HUES6 (cell line): Measurements from ENCODE around the gene NCAPG.
"Not testable (repeated sequence)": the region's sequence is repeated elsewhere in the genome, so short reads cannot be mapped to it uniquely, and the experiment has no call there.

Experiments
- H3K27ac ChIP-seq: 2 replicates; pipeline ENCODE4 v1.7.0; 2013; ENCODE audit warnings: low read depth, mild to moderate bottlenecking, low read length, inconsistent platforms
- H3K27me3 ChIP-seq: 2 replicates; pipeline ENCODE4 v1.6.1; 2013; ENCODE audit warnings: low read length; ENCODE audit not compliant: control insufficient read depth, insufficient read depth
- H3K36me3 ChIP-seq: 2 replicates; pipeline ENCODE4 v1.6.1; 2013; ENCODE audit warnings: low read length; ENCODE audit not compliant: control insufficient read depth, insufficient read depth
- H3K4me1 ChIP-seq: 2 replicates; pipeline ENCODE4 v1.6.1; 2013; ENCODE audit warnings: low read length; ENCODE audit not compliant: control insufficient read depth, insufficient read depth
- H3K4me3 ChIP-seq: 2 replicates; pipeline ENCODE4 v1.5.1; 2013; ENCODE audit warnings: low read depth, low read length
- H3K9ac ChIP-seq: one replicate; pipeline ENCODE4 v1.6.1; 2013; ENCODE audit warnings: mild to moderate bottlenecking, low read length
- H3K9me3 ChIP-seq: 2 replicates; pipeline ENCODE4 v1.6.1; 2013; ENCODE audit warnings: low read depth, low read length; ENCODE audit not compliant: control insufficient read depth, insufficient read depth

Gene NCAPG

DNA sequence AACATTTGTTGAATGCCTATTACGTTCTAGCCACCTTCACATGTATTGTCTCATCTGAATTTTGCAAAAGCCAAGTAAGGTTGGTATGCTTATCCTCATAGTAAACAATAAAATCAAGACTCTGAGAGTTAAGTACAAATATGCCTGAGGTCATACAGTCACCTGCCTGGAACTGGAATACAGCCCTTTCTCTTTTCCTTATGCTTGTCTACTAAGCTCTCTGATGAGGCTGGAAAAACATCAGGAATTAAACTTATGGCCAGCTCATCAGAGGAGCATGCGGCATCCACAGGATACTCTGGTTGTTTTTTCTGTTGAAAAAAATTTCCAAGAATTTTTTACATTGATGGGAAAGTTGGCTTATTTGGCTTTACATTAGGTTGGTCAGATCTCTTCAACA lies 35.5 kb downstream of the NCAPG start:
- Histone ChIP-seq H3K9ac (no peak overlapping the region), H3K4me3 (no peak overlapping the region), H3K36me3 (peaks cover 62% of the 10 kb centered on the region), H3K27ac (no peak overlapping the region), H3K9me3 (peaks cover 4% of the 10 kb centered on the region), H3K27me3 (no peaks in the 10 kb centered on the region), H3K4me1 (no peaks in the 10 kb centered on the region)

DNA sequence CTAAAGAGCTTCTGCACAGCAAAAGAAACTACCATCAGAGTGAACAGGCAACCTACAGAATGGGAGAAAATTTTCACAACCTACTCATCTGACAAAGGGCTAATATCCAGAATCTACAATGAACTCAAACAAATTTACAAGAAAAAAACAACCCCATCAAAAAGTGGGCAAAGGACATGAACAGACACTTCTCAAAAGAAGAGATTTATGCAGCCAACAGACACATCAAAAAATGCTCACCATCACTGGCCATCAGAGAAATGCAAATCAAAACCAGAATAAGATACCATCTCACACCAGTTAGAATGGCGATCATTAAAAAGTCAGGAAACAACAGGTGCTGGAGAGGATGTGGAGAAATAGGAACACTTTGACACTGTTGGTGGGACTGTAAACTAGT lies 39.5 kb downstream of the NCAPG start:
- not testable (repeated sequence) for H3K9me3 ChIP-seq, H3K27ac ChIP-seq, H3K4me3 ChIP-seq, H3K9ac ChIP-seq, H3K27me3 ChIP-seq, H3K4me1 ChIP-seq
- H3K36me3 ChIP-seq: peaks cover 22% of the 10 kb centered on the region

DNA sequence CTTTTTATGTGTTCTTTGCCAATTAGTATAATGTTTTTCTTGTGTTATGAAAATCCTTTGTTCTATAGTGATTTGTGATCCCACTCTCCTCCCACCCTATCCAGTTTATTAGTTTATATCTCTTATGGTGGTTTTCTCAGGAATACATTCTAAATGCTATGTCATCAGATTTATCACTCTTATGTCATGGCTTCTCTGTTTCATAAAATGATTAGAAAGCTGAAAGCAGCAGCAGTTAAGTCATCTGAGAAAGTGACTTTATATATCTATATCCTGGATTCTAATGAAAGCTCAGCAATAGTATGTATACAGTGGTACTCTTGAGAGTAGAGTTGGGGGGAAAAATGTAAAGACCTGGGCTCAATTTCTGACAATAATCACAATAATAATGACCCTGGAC lies 41.2 kb downstream of the NCAPG start:
- H3K9ac ChIP-seq: no peak overlapping the region
- H3K36me3 ChIP-seq: peaks cover 6% of the 10 kb centered on the region; the same call in 1 of the 2 replicates
- H3K27ac ChIP-seq: no peak overlapping the region
- no peaks in the 10 kb centered on the region for H3K4me1 ChIP-seq
- peaks cover 4% of the 10 kb centered on the region for H3K9me3 ChIP-seq
- no peaks in the 10 kb centered on the region for H3K27me3 ChIP-seq
- H3K4me3 ChIP-seq: no peak overlapping the region

DNA sequence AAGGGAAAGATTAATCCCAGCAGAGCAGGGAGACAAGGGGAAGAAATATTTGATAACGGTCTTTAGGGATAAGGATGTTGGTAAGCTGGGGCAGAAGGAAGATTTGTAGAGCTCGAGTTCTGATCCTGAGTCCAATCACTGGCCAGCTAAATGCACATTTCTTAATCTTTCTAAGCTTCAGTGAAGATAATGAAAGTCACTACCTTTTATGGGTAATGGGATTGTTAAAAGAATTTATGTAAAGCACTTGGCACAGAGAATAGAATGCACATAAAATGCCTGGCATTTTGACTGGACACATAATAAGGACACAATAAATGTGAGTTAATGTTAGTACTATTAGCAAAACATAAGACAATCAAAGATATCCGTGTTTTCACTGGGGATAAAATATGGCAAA lies 43.3 kb downstream of the NCAPG start:
- H3K27ac ChIP-seq: no peak overlapping the region
- H3K4me3 ChIP-seq: no peak overlapping the region
- no peaks in the 10 kb centered on the region for H3K4me1 ChIP-seq
- no peaks in the 10 kb centered on the region for H3K27me3 ChIP-seq
- no peaks in the 10 kb centered on the region for H3K36me3 ChIP-seq
- no peak overlapping the region for H3K9ac ChIP-seq
- H3K9me3 ChIP-seq: no peaks in the 10 kb centered on the region

DNA sequence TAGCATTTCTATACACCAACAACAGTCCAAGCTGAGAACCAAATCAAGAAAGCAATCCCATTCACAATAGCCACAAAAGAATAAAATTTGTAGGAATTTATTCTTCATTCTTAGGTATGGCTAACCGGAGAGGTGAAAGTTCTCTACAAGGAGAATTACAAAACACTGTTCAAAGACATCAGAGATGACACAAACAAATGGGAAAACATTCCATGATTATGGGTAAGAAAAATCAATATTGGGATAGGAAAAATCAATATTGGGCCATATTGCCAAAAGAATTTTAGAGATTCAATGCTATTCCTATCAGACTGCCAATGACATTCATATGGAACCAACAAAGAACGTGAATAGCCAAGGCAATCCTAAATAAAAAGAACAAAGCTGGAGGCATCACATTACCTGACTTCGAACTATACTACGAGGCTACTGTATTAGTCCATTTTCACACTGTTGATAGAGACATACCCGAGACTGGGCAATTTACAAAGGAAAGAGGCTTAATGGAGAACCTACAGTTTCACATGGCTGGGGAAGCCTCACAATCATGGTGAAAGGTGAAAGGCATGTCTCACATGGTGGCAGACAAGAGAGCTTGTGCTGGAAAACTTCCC lies 49.1 kb downstream of the NCAPG start:
- no peak overlapping the region for H3K4me3 ChIP-seq
- H3K9ac ChIP-seq: no peak overlapping the region
- H3K9me3 ChIP-seq: peaks cover 10% of the 10 kb centered on the region
- H3K27me3 ChIP-seq: no peaks in the 10 kb centered on the region
- H3K27ac ChIP-seq: no peak overlapping the region
- no peaks in the 10 kb centered on the region for H3K4me1 ChIP-seq
- no peaks in the 10 kb centered on the region for H3K36me3 ChIP-seq

DNA sequence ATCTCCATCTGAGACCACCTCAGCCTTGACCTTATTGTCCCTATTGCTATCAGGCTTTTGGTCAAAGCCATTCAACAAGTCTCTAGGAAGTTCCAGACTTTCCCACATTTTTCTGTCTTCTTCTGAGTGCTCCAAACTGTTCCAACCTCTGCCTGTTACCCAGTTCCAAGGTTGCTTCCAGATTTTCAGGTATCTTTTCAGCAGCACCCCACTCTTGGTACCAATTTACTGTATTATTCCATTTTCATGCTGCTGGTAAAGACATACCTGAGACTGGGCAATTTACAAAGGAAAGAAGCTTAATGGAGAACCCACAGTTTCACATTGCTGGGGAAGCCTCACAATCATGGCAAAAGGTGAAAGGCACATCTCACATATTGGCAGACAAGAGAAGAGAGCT lies 51.1 kb downstream of the NCAPG start:
- not testable (repeated sequence) for H3K27me3 ChIP-seq, H3K4me3 ChIP-seq, H3K4me1 ChIP-seq, H3K9ac ChIP-seq, H3K27ac ChIP-seq, H3K36me3 ChIP-seq
- H3K9me3 ChIP-seq: peaks cover 10% of the 10 kb centered on the region

DNA sequence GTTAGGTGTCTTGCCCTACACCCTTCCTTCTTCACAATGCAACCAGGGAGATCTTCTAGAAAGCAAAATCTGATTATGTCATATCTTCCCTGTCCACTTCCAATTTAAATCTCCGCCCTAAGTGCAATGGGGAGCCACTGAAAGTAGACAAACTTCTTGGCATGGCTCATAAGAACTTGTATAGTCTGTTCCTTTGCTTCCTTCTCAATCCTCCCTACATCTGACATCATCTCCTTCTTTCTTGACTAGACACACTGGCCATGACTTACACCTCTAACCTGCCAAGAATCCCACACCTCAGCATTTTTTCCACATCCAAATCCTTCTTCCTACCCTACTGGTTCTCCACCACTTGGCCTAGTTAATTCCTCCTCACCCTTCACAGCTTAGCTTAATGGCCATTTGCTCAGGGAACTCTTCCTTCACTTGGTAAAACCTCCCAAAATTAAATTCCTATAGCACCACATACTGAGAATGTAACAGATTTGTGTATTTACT lies 55.1 kb downstream of the NCAPG start:
- peaks cover 2% of the 10 kb centered on the region; the same call in 1 of the 2 replicates for H3K4me1 ChIP-seq

DNA sequence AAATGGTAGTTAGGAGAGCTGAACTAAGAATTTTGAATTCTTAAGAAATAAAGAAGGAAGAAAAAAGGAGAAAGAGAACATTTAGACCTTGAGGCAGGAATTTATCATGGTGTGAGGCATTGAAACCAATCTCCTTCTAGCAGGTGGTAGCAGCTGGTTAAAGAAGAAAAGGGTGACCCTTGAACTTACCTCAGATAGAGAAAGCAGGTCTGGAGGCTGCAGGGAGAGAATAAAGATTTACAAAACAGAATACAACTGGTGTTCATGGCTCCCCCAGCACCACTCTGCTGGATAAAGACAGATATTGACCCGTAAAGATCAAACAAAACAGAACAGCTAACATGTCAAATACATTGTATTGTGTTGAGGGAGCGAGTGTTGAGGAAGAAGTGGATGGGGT lies 56.0 kb downstream of the NCAPG start:
- no peaks in the 10 kb centered on the region for H3K27me3 ChIP-seq
- no peak overlapping the region for H3K9ac ChIP-seq
- H3K4me1 ChIP-seq: peaks cover 2% of the 10 kb centered on the region; the same call in 1 of the 2 replicates
- no peak overlapping the region for H3K4me3 ChIP-seq
- H3K36me3 ChIP-seq: no peaks in the 10 kb centered on the region
- H3K27ac ChIP-seq: no peak overlapping the region
- H3K9me3 ChIP-seq: peaks cover 10% of the 10 kb centered on the region

More for the DNA sequence above, 55.1 kb downstream of the NCAPG start:
- Histone ChIP-seq H3K27ac (no peak overlapping the region), H3K9me3 (peaks cover 10% of the 10 kb centered on the region), H3K4me3 (no peak overlapping the region), H3K36me3 (no peaks in the 10 kb centered on the region), H3K27me3 (no peaks in the 10 kb centered on the region), H3K9ac (no peak overlapping the region)

DNA sequence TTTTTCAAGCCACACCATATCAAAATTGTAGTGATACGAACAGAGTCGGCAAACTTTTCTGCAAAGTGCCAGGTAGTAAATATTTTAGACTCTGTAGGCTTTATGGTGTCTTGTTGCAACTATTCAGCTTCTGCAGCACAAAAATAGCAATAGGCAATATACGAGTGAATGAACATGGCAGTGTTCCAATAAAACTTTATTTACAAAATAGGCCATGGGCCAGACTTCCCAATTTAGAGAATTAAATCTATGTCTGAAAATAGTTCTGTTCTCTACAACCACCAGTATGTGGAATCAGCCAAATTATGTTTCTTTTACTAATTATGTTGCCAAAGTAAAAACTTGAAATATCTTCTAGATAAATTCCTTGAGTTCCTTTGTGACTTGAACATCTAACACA lies 56.5 kb downstream of the NCAPG start:
- Histone ChIP-seq H3K27ac (no peak overlapping the region), H3K4me3 (no peak overlapping the region), H3K27me3 (no peaks in the 10 kb centered on the region), H3K4me1 (peaks cover 2% of the 10 kb centered on the region; the same call in 1 of the 2 replicates), H3K9ac (no peak overlapping the region), H3K36me3 (no peaks in the 10 kb centered on the region), H3K9me3 (peaks cover 6% of the 10 kb centered on the region)

DNA sequence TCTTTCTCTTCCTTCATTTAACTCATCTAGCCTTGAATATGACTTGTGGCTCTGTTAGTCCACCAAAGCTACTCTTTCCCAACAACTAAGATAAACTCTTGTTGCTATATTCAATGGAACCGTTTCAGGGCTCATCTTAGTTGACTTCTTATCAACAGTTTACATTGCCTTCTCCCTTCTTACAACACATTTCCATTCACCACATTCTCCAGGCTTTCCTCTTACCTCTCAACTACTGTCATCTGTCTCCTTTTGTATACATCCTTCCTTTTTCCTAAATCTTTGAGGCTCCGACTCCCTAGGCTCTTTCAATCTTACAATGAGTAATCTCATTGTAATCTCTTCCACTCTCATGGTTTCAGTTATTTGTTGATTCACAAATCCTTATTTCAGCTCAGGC lies 58.5 kb downstream of the NCAPG start:
- Histone ChIP-seq H3K4me1 (peaks cover 2% of the 10 kb centered on the region; the same call in 1 of the 2 replicates), H3K27ac (no peak overlapping the region), H3K9me3 (no peaks in the 10 kb centered on the region), H3K27me3 (no peaks in the 10 kb centered on the region), H3K9ac (no peak overlapping the region), H3K4me3 (no peak overlapping the region), H3K36me3 (no peaks in the 10 kb centered on the region)

DNA sequence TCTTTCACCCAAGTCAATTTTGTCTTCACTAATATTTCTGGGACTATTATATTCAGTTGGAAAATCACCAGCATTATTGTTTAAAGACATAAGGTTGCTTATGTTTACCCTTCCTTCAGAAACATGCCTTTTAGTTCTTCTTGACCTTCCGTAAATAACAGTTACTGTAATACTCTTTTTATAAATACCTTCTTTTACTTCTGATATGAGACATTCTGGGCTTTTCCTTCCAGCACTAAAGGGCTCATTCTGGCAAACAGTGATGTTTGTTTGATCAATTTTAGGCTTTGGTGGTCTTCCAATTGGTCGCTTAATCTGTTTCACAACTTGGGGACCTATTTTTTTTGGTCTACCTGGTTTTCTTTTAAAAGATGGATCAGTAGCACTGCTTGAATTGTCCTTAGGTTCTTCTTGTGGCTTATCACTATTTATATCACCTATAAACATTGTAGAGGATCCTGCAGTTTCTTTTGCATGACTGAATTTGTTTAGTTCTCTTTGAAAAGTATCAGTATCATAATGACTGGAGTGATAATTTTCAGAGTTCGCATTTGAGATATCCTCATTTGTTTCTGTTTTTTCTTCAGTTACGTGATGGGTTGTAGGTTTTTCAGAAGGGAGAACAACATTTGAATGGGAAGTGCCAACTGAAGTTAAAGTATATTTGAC lies 64.8 kb downstream of the NCAPG start:
- H3K9me3 ChIP-seq: no peaks in the 10 kb centered on the region
- no peak overlapping the region for H3K4me3 ChIP-seq
- no peaks in the 10 kb centered on the region for H3K36me3 ChIP-seq
- no peak overlapping the region for H3K27ac ChIP-seq
- H3K9ac ChIP-seq: no peak overlapping the region
- H3K4me1 ChIP-seq: no peaks in the 10 kb centered on the region
- H3K27me3 ChIP-seq: no peaks in the 10 kb centered on the region
